GM19328 (cell line): ENCODE measurements around the gene SDK2.

Experiments
- ATAC-seq: cut with Tn5 transposase; IDR thresholded peaks from one replicate; pipeline ENCODE4 v1.9.1; 2021; ENCODE audit warnings: mild to moderate bottlenecking, moderate library complexity; ENCODE audit not compliant: unreplicated experiment

The SDK2 gene

DNA sequence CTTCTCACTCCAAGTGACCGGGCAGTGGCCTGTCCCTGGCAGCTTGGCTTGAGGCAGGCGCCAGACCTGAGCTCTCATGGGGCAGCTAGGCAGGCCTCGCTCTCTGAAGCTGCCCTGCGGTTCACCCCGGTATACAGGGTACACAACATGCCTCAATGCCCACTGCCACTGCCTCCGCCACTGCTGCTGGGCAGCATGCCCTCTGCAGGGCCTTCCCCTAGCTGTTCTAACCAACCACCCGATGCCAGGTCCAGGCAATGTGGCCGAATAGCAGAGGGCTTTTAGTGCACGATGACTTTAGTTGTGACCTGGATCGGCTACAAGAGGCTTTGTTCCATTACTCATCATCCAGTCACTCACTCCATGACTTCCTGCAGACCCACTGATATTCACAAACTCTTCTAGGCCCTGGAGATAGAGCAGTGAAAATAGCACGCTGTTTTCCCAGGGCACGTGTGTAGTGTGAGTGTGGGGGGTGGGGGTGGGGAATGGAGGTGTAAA is 352.2 kb downstream of the SDK2 start:
- ATAC-seq: no peak

DNA sequence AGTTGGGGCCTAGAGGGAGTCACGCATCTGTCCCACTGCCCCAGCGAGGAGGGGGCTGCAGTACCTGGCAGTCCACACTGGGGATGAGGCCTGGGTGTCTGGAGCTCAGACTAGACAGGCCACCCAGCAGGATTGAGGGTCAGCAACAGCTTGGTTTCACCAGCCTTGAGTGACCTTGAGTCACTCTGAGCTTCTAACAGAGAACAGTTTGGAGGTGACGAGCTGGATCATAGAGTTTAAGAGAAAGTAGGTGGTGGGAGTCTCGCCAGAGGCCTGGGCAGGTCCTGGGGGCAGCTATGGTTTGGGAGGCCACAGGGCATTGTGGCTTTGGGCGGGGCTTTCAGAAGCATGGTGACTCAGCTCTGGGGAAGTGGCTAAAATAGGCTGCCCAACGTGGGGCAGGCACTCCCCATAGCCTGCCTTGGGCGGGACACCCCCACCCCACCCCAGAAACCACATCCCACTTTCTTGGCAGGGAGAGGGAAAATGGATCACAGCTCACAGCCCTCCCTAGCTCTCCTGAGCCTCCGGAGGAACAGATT is 352.9 kb downstream of the SDK2 start:
- peak; percentile 70 for ATAC-seq

DNA sequence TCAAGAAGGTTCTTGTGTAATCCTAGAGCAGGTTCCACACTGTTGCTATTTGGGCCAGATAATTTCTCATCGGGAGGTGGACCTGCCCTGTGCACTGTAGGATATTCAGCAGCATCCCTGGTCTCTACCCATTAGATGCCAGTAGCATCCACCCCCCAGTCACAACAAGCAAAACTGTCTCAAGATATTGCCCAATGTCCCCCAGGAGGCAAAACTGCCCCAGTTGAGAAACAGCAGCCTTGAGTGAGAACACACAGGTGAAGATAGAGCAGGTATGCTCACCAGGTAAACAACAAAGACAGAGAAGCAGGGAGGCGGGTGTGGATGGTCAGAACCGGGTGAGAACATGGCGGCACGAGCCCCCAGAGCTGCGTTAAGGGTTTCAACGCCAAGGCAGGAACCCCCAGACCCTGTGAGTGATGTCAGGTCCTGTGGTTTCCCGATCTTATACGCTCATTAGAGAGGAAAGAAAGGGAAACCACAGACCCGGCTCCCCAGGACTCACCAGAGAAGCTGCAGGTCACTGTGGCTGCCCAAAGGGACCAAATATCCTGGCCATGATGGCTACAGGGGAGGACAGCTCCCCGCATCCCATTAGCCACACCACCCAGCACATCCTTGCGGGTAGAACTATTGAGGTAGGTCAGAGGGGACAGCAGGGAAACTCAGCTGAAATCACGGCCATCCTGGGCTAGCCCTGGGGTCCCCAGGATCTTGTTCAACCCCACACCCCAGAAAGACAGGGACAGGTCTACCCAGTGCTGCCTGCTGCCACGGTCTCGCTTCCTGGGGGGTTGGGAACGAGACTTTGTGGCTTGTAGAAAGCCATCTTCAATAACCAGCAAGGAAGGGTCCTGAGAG is 353.6 kb downstream of the SDK2 start:
- peak; percentile 46 for ATAC-seq

DNA sequence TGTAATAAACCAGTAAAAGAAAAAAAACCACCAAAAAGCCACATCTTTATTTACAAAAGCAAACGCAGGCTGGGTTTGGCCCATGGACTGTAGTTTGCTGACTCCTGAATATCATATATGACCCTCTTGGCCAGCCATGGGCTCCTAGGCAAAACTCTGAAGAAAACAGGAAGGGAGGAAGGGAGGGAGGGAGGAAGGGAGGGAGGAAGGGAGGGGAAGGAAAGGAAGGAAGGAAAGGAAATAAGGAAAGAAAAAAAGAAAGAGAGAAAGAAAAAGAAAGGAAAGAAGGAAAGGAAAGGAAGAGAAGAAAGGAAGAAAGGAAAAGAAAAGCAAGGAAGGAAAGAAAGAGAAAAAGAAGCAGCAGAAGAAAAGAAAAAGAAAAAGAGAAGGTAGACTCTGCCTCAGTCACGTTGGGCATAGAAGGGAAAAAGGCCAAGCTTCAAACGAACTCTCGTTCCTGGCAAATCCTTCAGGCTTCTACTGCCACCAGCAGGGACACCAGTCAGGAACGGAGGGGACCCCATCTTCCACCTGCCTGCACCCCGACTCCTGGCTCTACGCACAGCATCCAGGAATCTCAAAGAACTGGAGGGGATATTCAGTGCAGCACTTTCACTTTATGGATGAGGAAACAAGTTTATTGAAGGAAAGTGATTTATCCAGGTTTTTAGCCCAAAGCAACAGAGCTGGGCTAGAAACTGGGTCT is 354.5 kb downstream of the SDK2 start:
- ATAC-seq: no peak

DNA sequence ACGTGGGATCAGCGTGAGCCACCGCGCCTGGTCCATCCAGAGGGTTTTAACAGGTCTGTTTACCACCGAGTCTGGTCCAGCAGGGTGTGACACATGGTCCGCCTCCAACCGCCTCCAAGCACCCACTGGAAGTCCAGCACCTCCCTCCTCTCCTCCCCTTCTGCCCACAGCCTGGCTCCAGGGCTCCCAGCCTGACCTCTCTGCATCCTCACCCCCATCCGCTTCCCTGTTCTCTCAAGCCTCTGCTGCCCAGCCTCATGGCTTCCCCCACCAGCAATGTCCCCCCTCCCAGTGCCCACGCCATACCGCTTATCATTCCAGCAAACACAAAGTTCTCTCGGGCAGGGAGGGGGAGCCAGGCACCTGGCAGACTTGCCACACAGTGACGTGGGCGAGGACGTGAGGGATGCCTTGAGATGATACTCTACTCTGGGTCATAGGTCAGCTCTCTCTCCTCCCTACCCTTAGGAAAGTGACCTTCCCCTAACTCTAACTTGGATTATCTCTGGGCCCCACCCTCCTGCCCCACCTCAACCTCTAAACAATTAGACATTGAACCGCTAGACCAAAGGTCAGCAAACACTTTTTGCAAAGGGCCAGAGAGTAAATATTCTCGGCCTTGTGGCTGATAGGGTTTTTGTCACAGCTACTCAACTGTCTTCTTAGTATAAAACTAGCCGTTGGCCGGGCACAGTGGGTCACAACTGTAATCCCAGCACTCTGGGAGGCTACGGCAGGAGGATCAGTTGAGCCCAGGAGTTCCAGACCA is 355.5 kb downstream of the SDK2 start:
- ATAC-seq: no peak

DNA sequence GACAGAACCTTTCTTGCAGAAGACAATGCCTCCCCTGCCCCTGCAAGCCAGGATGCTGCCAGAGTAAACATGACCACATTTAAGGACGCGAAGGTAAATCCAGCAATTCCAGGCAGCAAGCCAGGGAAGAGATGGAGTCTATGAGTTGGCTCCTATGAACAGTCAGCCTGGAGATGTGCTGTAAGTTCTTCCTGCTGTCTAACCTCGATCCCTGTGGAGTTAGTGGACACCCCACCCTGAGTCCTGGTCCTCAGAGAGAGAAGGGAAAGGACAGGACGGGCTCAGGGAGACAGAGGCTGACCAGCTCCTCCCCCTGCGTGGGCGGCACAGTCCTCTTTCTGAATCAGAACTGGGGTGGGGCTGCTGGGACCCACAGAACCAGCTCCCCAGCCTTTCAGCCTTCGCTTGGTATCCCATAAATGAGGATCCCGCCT is 357.4 kb downstream of the SDK2 start:
- no peak for ATAC-seq

DNA sequence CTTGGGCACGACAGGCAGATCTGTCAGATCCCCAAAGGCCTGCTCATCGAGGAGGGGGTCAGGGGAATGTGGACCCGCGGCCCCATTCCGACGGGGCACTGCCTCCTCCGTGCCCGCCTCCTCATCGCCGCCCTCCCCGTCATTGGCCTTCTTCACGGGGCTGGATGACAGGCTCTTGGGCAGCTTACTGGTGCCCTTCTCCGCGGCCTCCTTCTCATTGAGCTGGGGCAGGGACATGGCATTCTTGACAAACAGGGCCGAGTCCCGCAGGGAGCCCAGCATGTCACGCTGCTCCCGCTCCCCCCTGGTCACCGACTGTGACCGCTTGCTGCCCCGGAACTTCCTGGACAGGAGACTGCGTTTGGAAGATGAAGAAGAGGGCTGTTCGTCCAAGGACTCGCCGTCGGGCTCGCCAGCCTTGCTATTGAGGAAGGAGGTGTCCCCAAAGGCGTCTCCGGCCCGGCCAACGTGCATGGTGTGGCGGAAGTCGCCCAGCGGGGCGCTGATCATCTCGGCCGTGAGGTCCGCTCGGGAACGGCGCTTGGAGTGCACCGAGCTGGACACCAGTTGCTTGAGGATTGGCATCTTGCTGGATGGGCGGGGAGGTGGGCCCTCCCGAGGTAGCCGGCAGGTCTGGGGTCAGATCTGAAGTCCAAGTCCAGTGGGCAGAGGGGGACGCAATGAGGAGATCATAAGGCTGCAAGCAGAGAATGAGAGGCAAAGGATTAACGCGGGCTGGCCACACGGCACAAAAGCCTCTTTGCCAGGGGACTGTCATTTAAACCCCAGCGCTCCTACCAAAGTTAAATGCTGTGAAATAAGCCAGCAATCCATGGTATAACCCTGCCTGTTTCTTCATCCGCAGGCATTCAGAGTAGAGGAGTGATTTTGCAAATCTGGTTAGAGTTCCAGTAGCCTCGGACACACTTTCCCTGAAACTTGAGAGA is 358.1 kb downstream of the SDK2 start:
- ATAC-seq: no peak

DNA sequence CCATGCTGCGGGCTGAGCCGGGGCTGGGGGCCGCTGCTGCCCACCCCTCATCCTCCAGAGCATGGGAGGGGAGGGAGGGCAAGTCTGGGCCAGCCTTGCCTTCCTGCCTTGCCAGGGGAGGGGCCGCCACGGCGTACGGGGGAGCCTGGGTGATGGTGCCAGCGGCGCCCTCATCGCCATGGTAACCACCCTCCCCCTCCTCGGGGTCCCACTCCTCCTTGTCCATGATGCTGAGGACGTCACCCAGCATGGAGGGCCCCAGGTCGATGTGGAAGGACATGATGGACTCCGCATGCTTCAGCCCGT is 358.7 kb downstream of the SDK2 start:
- no peak for ATAC-seq

DNA sequence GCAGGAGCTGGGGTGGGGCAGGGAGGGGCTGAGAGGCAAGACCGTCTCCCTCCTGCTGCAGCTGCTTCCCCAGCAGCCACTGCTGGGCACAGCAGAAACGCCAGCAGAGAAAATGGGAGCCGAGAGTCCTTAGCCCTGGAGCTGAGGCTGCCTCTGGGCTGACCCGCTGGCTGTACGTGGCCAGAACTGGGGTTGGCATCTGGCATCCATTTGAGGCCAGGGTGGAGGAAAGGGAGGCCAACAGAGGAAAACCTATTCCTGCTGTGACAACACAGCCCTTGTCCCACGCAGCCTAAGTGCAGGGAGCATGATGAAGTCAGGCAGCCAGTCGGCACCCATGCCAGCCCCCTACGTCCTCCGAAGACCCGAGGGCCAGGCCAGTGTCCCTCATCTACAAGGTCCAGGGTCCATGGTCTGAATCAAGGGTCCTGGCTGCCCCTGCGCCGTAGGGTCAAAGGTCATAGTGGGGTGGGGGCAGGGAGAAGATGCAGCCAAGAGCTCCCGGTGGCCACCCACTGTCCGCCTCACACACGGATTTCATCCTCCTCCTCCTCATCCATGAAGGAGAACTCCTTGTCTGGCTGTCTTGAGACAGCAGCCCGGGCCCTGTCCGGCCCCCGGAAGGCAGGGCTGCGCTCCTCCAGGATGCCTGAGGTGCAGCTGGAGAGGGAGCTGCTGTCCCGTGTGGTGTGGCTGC is 359.2 kb downstream of the SDK2 start:
- ATAC-seq: no peak
